Endothelial cell of umbilical vein (primary cell): Measurements from ENCODE around the gene CSNK1D. TPM values are rescaled to one million over a fixed set of nuclear protein-coding genes. Genes with fewer than 3 reads are reported as not detected.

Experiments
- BruUV-seq: library from RNA; stranded (reverse); fragments of 400-500 nt; replicated peaks from 2 replicates; lab custom pipeline; 2021; lab: Mats Ljungman, UMichigan
- CTCF ChIA-PET: fragments of 300-600, 350-600 bp; sonication (Branson Sonifier 250); formaldehyde crosslinking; loops from one replicate; lab custom pipeline; 2021; ENCODE audit warnings: antibody characterized with exemption, inconsistent platforms; lab: Charles Lee
- POLR2A ChIA-PET: fragments of 300-600, 350-600 bp; sonication (Branson Sonifier 250); formaldehyde crosslinking; loops from one replicate; lab custom pipeline; 2021; ENCODE audit warnings: antibody characterized with exemption, inconsistent platforms; lab: Charles Lee
- DNase-seq: peaks from one replicate; pipeline ENCODE4 v3.0.0-alpha.2; 2011; ENCODE audit warnings: low read depth, low spot score
- FAIRE-seq: peaks from 2 replicates; lab custom pipeline; 2011; peaks lifted over from hg19 to GRCh38; lab: Jason Lieb, UNC
- H2AFZ ChIP-seq: 2 replicates; pipeline ENCODE4 v1.6.0; 2012; ENCODE audit warnings: low read depth, low read length, control low read depth, inconsistent platforms
- H3K27ac ChIP-seq: 2 replicates; pipeline ENCODE4 v1.5.1; 2011; ENCODE audit warnings: low read depth, mild to moderate bottlenecking, control low read depth, low read length, moderate library complexity; ENCODE audit not compliant: insufficient read depth
- H3K27me3 ChIP-seq, 2 experiments: 2 replicates each; pipeline versions ENCODE4 v1.6.0 to v1.6.1; 2011; ENCODE audit warnings: low read length in 2 of 2, mixed read lengths in 1 of 2; ENCODE audit not compliant: control insufficient read depth in 2 of 2, insufficient read depth in 2 of 2
- H3K36me3 ChIP-seq, 2 experiments: 2 replicates in 1 of 2; 3 replicates in 1 of 2; pipeline ENCODE4 v1.5.1; 2011; ENCODE audit warnings: low read length in 2 of 2, mild to moderate bottlenecking in 1 of 2, moderate library complexity in 1 of 2; ENCODE audit not compliant: control insufficient read depth in 2 of 2, insufficient read depth in 2 of 2; ENCODE audit errors: extremely low read depth in 1 of 2
- H3K4me1 ChIP-seq: 3 replicates; pipeline ENCODE4 v1.5.1; 2011; ENCODE audit warnings: mild to moderate bottlenecking, low read length; ENCODE audit not compliant: control insufficient read depth, insufficient read depth; ENCODE audit errors: extremely low read depth
- H3K4me2 ChIP-seq: 2 replicates; pipeline ENCODE4 v1.6.1; 2011; ENCODE audit warnings: low read length, control low read depth, mixed read lengths; ENCODE audit not compliant: insufficient read depth
- H3K4me3 ChIP-seq, 3 experiments: fragments of 200-600 bp in 1 of 3; sonication (generic), shearing (Covaris generic) in 1 of 3; replicated peaks in 1 of 3; 2 replicates each; pipeline ENCODE4 v1.5.1; 2011 to 2016; ENCODE audit warnings: control low read depth in 3 of 3, low read length in 3 of 3, mild to moderate bottlenecking in 2 of 3, inconsistent platforms in 1 of 3, low read depth in 1 of 3, moderate library complexity in 1 of 3; ENCODE audit not compliant: insufficient read depth in 1 of 3
- H3K79me2 ChIP-seq: 2 replicates; pipeline ENCODE4 v1.6.0; 2012; ENCODE audit warnings: low read length, inconsistent platforms; ENCODE audit not compliant: control insufficient read depth, insufficient read depth
- H3K9ac ChIP-seq: replicated peaks from 2 replicates; pipeline ENCODE3; 2011; ENCODE audit warnings: low read length, control low read depth; ENCODE audit not compliant: insufficient read depth; ENCODE audit errors: extremely low read depth
- H3K9me1 ChIP-seq: replicated peaks from 3 replicates; pipeline ENCODE4 v1.6.0; 2011; ENCODE audit warnings: mild to moderate bottlenecking, low read length; ENCODE audit not compliant: control insufficient read depth, insufficient read depth; ENCODE audit errors: extremely low read depth
- H3K9me3 ChIP-seq: replicated peaks from 2 replicates; pipeline ENCODE4 v1.5.1; 2012; ENCODE audit warnings: low read length, inconsistent platforms; ENCODE audit not compliant: control insufficient read depth, insufficient read depth
- H4K20me1 ChIP-seq: replicated peaks from 2 replicates; pipeline ENCODE3; 2011; ENCODE audit warnings: mild to moderate bottlenecking, low read length; ENCODE audit not compliant: control insufficient read depth, insufficient read depth; ENCODE audit errors: extremely low read depth
- EZH2 ChIP-seq: IDR thresholded peaks from 2 replicates; pipeline ENCODE4 v1.6.1; 2012; ENCODE audit warnings: borderline replicate concordance, low read depth, mild to moderate bottlenecking, moderate library complexity, low read length, inconsistent platforms; ENCODE audit not compliant: severe bottlenecking
- FOS ChIP-seq: IDR thresholded peaks from 2 replicates; pipeline ENCODE4 v1.6.1; 2011; ENCODE audit warnings: mild to moderate bottlenecking, low read length, moderate library complexity, borderline replicate concordance; ENCODE audit not compliant: insufficient read depth
- GATA2 ChIP-seq: IDR thresholded peaks from 2 replicates; pipeline ENCODE4 v1.7.0; 2011; ENCODE audit warnings: low read depth, mild to moderate bottlenecking, moderate library complexity, mixed read lengths, low read length; ENCODE audit not compliant: insufficient read length, insufficient read depth
- JUN ChIP-seq: IDR thresholded peaks from 2 replicates; pipeline ENCODE4 v1.6.1; 2011; ENCODE audit warnings: borderline replicate concordance, low read depth; ENCODE audit not compliant: insufficient read length, insufficient read depth
- MYC ChIP-seq: IDR thresholded peaks from one replicate; pipeline ENCODE4 v1.6.1; 2011; ENCODE audit warnings: mild to moderate bottlenecking, low read depth, low read length
- POLR2A ChIP-seq: IDR thresholded peaks from 2 replicates; pipeline ENCODE4 v1.6.1; 2012; ENCODE audit warnings: low read depth, mild to moderate bottlenecking, control low read depth, low read length
- POLR2AphosphoS5 ChIP-seq: IDR thresholded peaks from 2 replicates; pipeline ENCODE4 v1.6.1; 2012; ENCODE audit warnings: low read depth, mild to moderate bottlenecking, control low read depth, low read length, moderate library complexity; ENCODE audit not compliant: insufficient read depth
- dilution Hi-C: fragments of 300-500 bp; cut with MboI; formaldehyde crosslinking; loops from one replicate; pipeline ENCODE4 v1.15.0; 2019; ENCODE audit warnings: low sequenced_read_pairs; ENCODE audit not compliant: extremely low pct_ligation_motif_present
- intact Hi-C: fragments of 100-400 bp; cut with micrococcal nuclease; formaldehyde crosslinking; loops from one replicate; pipeline ENCODE4 v1.10.0; 2022
- polyA plus RNA-seq, 4 experiments: library from polyadenylated mRNA; depleted of rRNA in 3 of 4; stranded (reverse) in 3 of 4; unstranded in 1 of 4; fragments of >200 nt; gene quantifications; 2 replicates each; pipeline versions ENCODE4 v1.2.1 to v1.2.3, GENCODE V29; 2011 to 2012; ENCODE audit warnings: missing spikeins in 1 of 4
- total RNA-seq: library from RNA; stranded (reverse); gene quantifications from 2 replicates; pipeline ENCODE4 v1.2.3, GENCODE V29; 2021
- TF ChIP-seq, protein P1 (sequence below), 2 donors: IDR thresholded peaks; 1 replicate in 1 of 2; 2 replicates in 1 of 2; pipeline ENCODE4 v1.5.1; 2011; ENCODE audit warnings: low read length in 2 of 2, mild to moderate bottlenecking in 2 of 2, moderate library complexity in 2 of 2, control low read depth in 1 of 2, inconsistent platforms in 1 of 2, low read depth in 1 of 2; ENCODE audit not compliant: insufficient read depth in 1 of 2; ENCODE audit errors: extremely low read depth in 1 of 2
- TF ChIP-seq, protein P2 (sequence below): IDR thresholded peaks from 2 replicates; pipeline ENCODE4 v1.6.1; 2011; ENCODE audit not compliant: insufficient read depth, insufficient read length

Gene CSNK1D
- total and polyA plus RNA-seq, 2 donors (not counting 3 experiments of a cell fraction or from before 2014, with no cell fraction given), result 127 to 155 TPM

DNA sequence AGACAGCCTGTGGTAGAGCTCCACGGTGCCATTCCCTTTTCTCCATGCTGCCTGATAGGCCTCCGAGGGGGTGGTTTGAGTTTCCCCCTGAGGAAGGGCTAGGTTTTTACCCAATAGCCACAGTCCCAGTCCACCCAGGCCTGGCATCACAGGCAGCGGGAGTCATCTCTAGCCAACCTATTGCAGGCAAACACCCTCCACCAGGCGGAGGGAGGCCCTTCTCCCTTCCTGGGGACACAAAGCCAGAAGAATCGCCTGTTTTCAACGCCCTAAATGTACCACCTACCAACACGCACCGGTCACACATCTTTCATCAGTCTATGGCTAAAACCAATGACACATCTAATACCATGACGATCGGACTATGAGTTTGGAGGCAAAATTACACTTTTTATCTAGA, 7.4 kb downstream of the CSNK1D start:
- Histone ChIP-seq H4K20me1 (peaks cover 8% of the 10 kb centered on the region), H3K4me2 (no peak overlapping the region), H2AFZ (no peak overlapping the region), H3K9me3 (no peaks in the 10 kb centered on the region), H3K27me3 (no peaks in the 10 kb centered on the region), H3K9me1 (no peaks in the 10 kb centered on the region), H3K9ac (no peak overlapping the region), H3K27ac (no peak overlapping the region), H3K4me1 (peaks cover 12% of the 10 kb centered on the region), H3K4me3 (no peak overlapping the region), H3K36me3 (peaks cover 35 to 64% of the 10 kb centered on the region in 2 experiments), H3K79me2 (peaks cover 97% of the 10 kb centered on the region)
- no peak for TF ChIP-seq MYC
- TF ChIP-seq FOS, result no peak
- no peak for TF ChIP-seq EZH2
- TF ChIP-seq POLR2AphosphoS5, result no peak
- TF ChIP-seq, protein P1, sequence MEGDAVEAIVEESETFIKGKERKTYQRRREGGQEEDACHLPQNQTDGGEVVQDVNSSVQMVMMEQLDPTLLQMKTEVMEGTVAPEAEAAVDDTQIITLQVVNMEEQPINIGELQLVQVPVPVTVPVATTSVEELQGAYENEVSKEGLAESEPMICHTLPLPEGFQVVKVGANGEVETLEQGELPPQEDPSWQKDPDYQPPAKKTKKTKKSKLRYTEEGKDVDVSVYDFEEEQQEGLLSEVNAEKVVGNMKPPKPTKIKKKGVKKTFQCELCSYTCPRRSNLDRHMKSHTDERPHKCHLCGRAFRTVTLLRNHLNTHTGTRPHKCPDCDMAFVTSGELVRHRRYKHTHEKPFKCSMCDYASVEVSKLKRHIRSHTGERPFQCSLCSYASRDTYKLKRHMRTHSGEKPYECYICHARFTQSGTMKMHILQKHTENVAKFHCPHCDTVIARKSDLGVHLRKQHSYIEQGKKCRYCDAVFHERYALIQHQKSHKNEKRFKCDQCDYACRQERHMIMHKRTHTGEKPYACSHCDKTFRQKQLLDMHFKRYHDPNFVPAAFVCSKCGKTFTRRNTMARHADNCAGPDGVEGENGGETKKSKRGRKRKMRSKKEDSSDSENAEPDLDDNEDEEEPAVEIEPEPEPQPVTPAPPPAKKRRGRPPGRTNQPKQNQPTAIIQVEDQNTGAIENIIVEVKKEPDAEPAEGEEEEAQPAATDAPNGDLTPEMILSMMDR (IDR thresholded peaks at IDR 0.05; ENCODE audit: extremely low read depth in 1 of 2, insufficient read depth in 1 of 2, low read depth in 1 of 2, low read length in 2 of 2), result no peak
- no peak for TF ChIP-seq POLR2A
- no peak for TF ChIP-seq JUN
- TF ChIP-seq, protein P2, sequence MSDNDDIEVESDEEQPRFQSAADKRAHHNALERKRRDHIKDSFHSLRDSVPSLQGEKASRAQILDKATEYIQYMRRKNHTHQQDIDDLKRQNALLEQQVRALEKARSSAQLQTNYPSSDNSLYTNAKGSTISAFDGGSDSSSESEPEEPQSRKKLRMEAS, result no peak
- no peak for TF ChIP-seq GATA2
- intact Hi-C loops (no loop called here), dilution Hi-C loops (no loop called here)
- DNase-seq, result no peak
- ChIA-PET CTCF (no interaction called here), POLR2A (no interaction called here)
- no TSS peak for BruUV-seq
- FAIRE-seq, result no peak
